H1 (cell line): Measurements from ENCODE around the gene BRD1. TPM values are rescaled to one million over a fixed set of nuclear protein-coding genes. Genes with fewer than 3 reads are reported as not detected.

Source experiments
- CTCF ChIA-PET: fragments of 300-600 bp; sonication (Branson Sonifier 250); formaldehyde crosslinking; loops from one replicate; lab custom pipeline; 2021; ENCODE audit not compliant: partially characterized antibody; lab: Charles Lee
- POLR2A ChIA-PET: fragments of 300-600 bp; sonication (Branson Sonifier 250); formaldehyde crosslinking; loops from one replicate; lab custom pipeline; 2021; ENCODE audit warnings: inconsistent platforms; ENCODE audit not compliant: partially characterized antibody; lab: Charles Lee
- DNase-seq, 2 experiments: peaks; one replicate each; pipeline versions ENCODE4 v3.0.0 to v3.0.0-alpha.2; 2010 to 2022; ENCODE audit warnings: low spot score in 2 of 2, low read depth in 1 of 2, mixed read lengths in 1 of 2
- FAIRE-seq: peaks from 2 replicates; lab custom pipeline; 2011; peaks lifted over from hg19 to GRCh38; lab: Jason Lieb, UNC
- H2AFZ ChIP-seq: 2 replicates; pipeline ENCODE4 v1.8.1; 2012; ENCODE audit warnings: low read length, inconsistent platforms
- H2AK5ac ChIP-seq: 2 replicates; pipeline ENCODE4 v1.6.1; 2013; ENCODE audit warnings: low read depth, low read length
- H2BK120ac ChIP-seq: replicated peaks from 2 replicates; pipeline ENCODE3; 2013; ENCODE audit warnings: low read depth, low read length, inconsistent platforms
- H2BK12ac ChIP-seq: 2 replicates; pipeline ENCODE4 v1.6.1; 2013; ENCODE audit warnings: low read depth, low read length
- H2BK15ac ChIP-seq: 2 replicates; pipeline ENCODE4 v1.6.1; 2013; ENCODE audit warnings: low read length
- H2BK20ac ChIP-seq: 2 replicates; pipeline ENCODE4 v1.6.1; 2013; ENCODE audit warnings: low read length
- H2BK5ac ChIP-seq: 2 replicates; pipeline ENCODE4 v1.6.1; 2013; ENCODE audit warnings: low read depth, low read length
- H3K14ac ChIP-seq: 2 replicates; pipeline ENCODE4 v1.6.1; 2013; ENCODE audit warnings: inconsistent platforms; ENCODE audit not compliant: insufficient read length
- H3K18ac ChIP-seq: 2 replicates; pipeline ENCODE4 v1.6.1; 2013; ENCODE audit warnings: low read length; ENCODE audit errors: extremely low read depth
- H3K23ac ChIP-seq: 2 replicates; pipeline ENCODE4 v1.6.1; 2013; ENCODE audit warnings: inconsistent platforms; ENCODE audit not compliant: insufficient read length
- H3K23me2 ChIP-seq: 2 replicates; pipeline ENCODE4 v1.6.1; 2013; ENCODE audit warnings: low read depth, low read length
- H3K27ac ChIP-seq: 2 replicates; pipeline ENCODE4 v1.6.1; 2011; ENCODE audit warnings: low read depth, low read length, inconsistent platforms
- H3K27me3 ChIP-seq, 4 experiments: replicated peaks in 1 of 4; 1 replicate in 1 of 4; 2 replicates in 3 of 4; pipeline versions ENCODE4 v1.6.1 to v1.8.1; 2011 to 2013; ENCODE audit warnings: low read length in 3 of 4, mild to moderate bottlenecking in 3 of 4, inconsistent platforms in 2 of 4, mixed read lengths in 2 of 4, moderate library complexity in 1 of 4; ENCODE audit not compliant: control insufficient read depth in 3 of 4, insufficient read depth in 3 of 4; ENCODE audit errors: extremely low read depth in 1 of 4
- H3K36me3 ChIP-seq, 4 experiments: 2 replicates each; pipeline versions ENCODE4 v1.6.1 to v1.8.1; 2011 to 2013; ENCODE audit warnings: mild to moderate bottlenecking in 4 of 4, low read length in 3 of 4, moderate library complexity in 2 of 4, control low read depth in 1 of 4, inconsistent platforms in 1 of 4; ENCODE audit not compliant: insufficient read depth in 4 of 4, control insufficient read depth in 2 of 4
- H3K4ac ChIP-seq: replicated peaks from 2 replicates; pipeline ENCODE3; 2013; ENCODE audit warnings: low read length, low read depth, mixed read lengths, inconsistent platforms; ENCODE audit not compliant: insufficient read length
- H3K4me1 ChIP-seq, 4 experiments: replicated peaks in 1 of 4; 1 replicate in 1 of 4; 2 replicates in 3 of 4; pipeline versions ENCODE4 v1.6.1 to v1.8.1; 2011 to 2013; ENCODE audit warnings: low read length in 3 of 4, inconsistent platforms in 2 of 4, mixed read lengths in 1 of 4; ENCODE audit not compliant: insufficient read depth in 4 of 4, control insufficient read depth in 3 of 4
- H3K4me2 ChIP-seq, 2 experiments: 2 replicates each; pipeline versions ENCODE4 v1.6.1 to v1.8.1; 2011 to 2013; ENCODE audit warnings: low read depth in 2 of 2, low read length in 2 of 2, control low read depth in 1 of 2, inconsistent platforms in 1 of 2, mild to moderate bottlenecking in 1 of 2; ENCODE audit not compliant: insufficient read depth in 1 of 2
- H3K4me3 ChIP-seq, 4 experiments: fragments of 200-600, 300-600 bp in 1 of 4; sonication (generic), shearing (Covaris generic), sonication (Bioruptor Twin) in 1 of 4; 2 replicates each; pipeline versions ENCODE4 v1.5.1 to v1.8.1; 2011 to 2016; ENCODE audit warnings: low read length in 4 of 4, low read depth in 3 of 4, control low read depth in 2 of 4, inconsistent platforms in 2 of 4, mild to moderate bottlenecking in 2 of 4, mixed read lengths in 1 of 4, moderate library complexity in 1 of 4; ENCODE audit not compliant: insufficient read depth in 2 of 4; ENCODE audit errors: extremely low read depth in 1 of 4
- H3K56ac ChIP-seq: replicated peaks from 2 replicates; pipeline ENCODE3; 2013; ENCODE audit warnings: low read depth, mild to moderate bottlenecking, mixed read lengths, low read length, inconsistent platforms; ENCODE audit not compliant: insufficient read length
- H3K79me1 ChIP-seq: 2 replicates; pipeline ENCODE4 v1.6.1; 2013; ENCODE audit warnings: low read depth, low read length, control low read depth
- H3K79me2 ChIP-seq, 2 experiments: 2 replicates each; pipeline versions ENCODE4 v1.6.1 to v1.8.1; 2012 to 2013; ENCODE audit warnings: low read length in 2 of 2, mild to moderate bottlenecking in 2 of 2, inconsistent platforms in 1 of 2; ENCODE audit not compliant: insufficient read depth in 2 of 2, control insufficient read depth in 1 of 2
- H3K9ac ChIP-seq, 4 experiments: replicated peaks in 1 of 4; 1 replicate in 1 of 4; 2 replicates in 3 of 4; pipeline versions ENCODE4 v1.6.1 to v1.8.1; 2011 to 2013; ENCODE audit warnings: low read depth in 3 of 4, low read length in 3 of 4, control low read depth in 2 of 4, mild to moderate bottlenecking in 2 of 4, moderate library complexity in 2 of 4, inconsistent platforms in 1 of 4; ENCODE audit errors: extremely low read depth in 1 of 4
- H3K9me3 ChIP-seq, 2 experiments: 2 replicates each; pipeline versions ENCODE4 v1.6.1 to v1.8.1; 2012 to 2013; ENCODE audit warnings: mild to moderate bottlenecking in 2 of 2, moderate library complexity in 2 of 2, control low read depth in 1 of 2, inconsistent platforms in 1 of 2, low read depth in 1 of 2, low read length in 1 of 2, mixed read lengths in 1 of 2; ENCODE audit not compliant: insufficient read depth in 2 of 2
- H4K20me1 ChIP-seq, 2 experiments: replicated peaks in 1 of 2; 2 replicates each; pipeline versions ENCODE3 to v1.8.1; 2011 to 2013; ENCODE audit warnings: inconsistent platforms in 2 of 2, low read length in 2 of 2, mild to moderate bottlenecking in 1 of 2; ENCODE audit not compliant: insufficient read depth in 2 of 2, control insufficient read depth in 1 of 2
- H4K5ac ChIP-seq: 2 replicates; pipeline ENCODE4 v1.6.1; 2013; ENCODE audit warnings: low read length, low read depth, mixed read lengths, inconsistent platforms; ENCODE audit not compliant: insufficient read length
- H4K8ac ChIP-seq: 2 replicates; pipeline ENCODE4 v1.8.0; 2013; ENCODE audit warnings: mild to moderate bottlenecking, moderate library complexity, low read length, inconsistent platforms; ENCODE audit not compliant: insufficient read depth; ENCODE audit errors: extremely low read depth
- H4K91ac ChIP-seq: replicated peaks from 2 replicates; pipeline ENCODE3; 2013; ENCODE audit warnings: low read length, mixed read lengths, inconsistent platforms; ENCODE audit not compliant: insufficient read length
- BACH1 ChIP-seq: IDR thresholded peaks from 2 replicates; pipeline ENCODE4 v1.6.1; 2012; ENCODE audit warnings: low read length, improper control_type of control experiment
- CBX8 ChIP-seq: fragments of 300-800, 300-1000 bp; sonication (generic); IDR thresholded peaks from 2 replicates; pipeline ENCODE4 v1.7.1; 2016; ENCODE audit warnings: low read depth, low read length, borderline replicate concordance
- CEBPB ChIP-seq: IDR thresholded peaks from 2 replicates; pipeline ENCODE4 v1.6.1; 2012; ENCODE audit warnings: low read depth, low read length
- CHD1 ChIP-seq: IDR thresholded peaks from 2 replicates; pipeline ENCODE4 v1.6.1; 2012; ENCODE audit warnings: low read depth, low read length, improper control_type of control experiment
- GABPA ChIP-seq: IDR thresholded peaks from 2 replicates; pipeline ENCODE4 v1.6.1; 2011; ENCODE audit warnings: mild to moderate bottlenecking, low read length, moderate library complexity, borderline replicate concordance; ENCODE audit not compliant: insufficient read depth
- HDAC6 ChIP-seq: IDR thresholded peaks from one replicate; pipeline ENCODE4 v1.7.1; 2012; ENCODE audit warnings: low read depth, mild to moderate bottlenecking, inconsistent platforms, low read length, moderate library complexity
- JUND ChIP-seq: IDR thresholded peaks from 2 replicates; pipeline ENCODE4 v1.6.1; 2011; ENCODE audit warnings: mild to moderate bottlenecking, improper control_type of control experiment, low read length
- RBBP5 ChIP-seq: IDR thresholded peaks from 2 replicates; pipeline ENCODE4 v1.7.1; 2012; ENCODE audit warnings: low read depth, mild to moderate bottlenecking, inconsistent platforms, low read length, moderate library complexity, borderline replicate concordance
- RNF2 ChIP-seq: fragments of 200-900, 300-1000 bp; sonication (generic); IDR thresholded peaks from 2 replicates; pipeline ENCODE4 v1.7.1; 2016; ENCODE audit warnings: borderline replicate concordance, low read depth, mild to moderate bottlenecking, antibody characterized with exemption, low read length; ENCODE audit not compliant: poor library complexity, severe bottlenecking; ENCODE audit errors: missing control alignments
- SP2 ChIP-seq: IDR thresholded peaks from 2 replicates; pipeline ENCODE4 v1.6.1; 2012; ENCODE audit warnings: mild to moderate bottlenecking, low read length, inconsistent platforms
- TAF1 ChIP-seq: IDR thresholded peaks from 2 replicates; pipeline ENCODE4 v1.6.1; 2011; ENCODE audit warnings: mild to moderate bottlenecking, low read depth, low read length
- ZNF274 ChIP-seq: IDR thresholded peaks from 2 replicates; pipeline ENCODE4 v1.7.0; 2012; ENCODE audit warnings: low read length, borderline replicate concordance; ENCODE audit errors: extremely low read depth
- WGBS, 2 experiments: shearing (Covaris generic) in 1 of 2; methylation state at CpG; one replicate each; pipeline versions ENCODE4 v1.1.6 to v1.1.7; 2013 to 2015; ENCODE audit warnings: low lambda C conversion rate in 2 of 2, mixed read lengths in 2 of 2, inconsistent platforms in 1 of 2, low coverage in 1 of 2, missing lambda C conversion rate in 1 of 2; ENCODE audit not compliant: insufficient replicate concordance in 2 of 2, insufficient coverage in 1 of 2, insufficient read length in 1 of 2; ENCODE audit errors: extremely low coverage in 1 of 2, missing lambda C conversion rate in 1 of 2; 5-methylcytosine and 5-hydroxymethylcytosine counted together
- polyA plus RNA-seq, 7 experiments: library from polyadenylated mRNA; depleted of rRNA in 3 of 7; stranded (reverse) in 5 of 7; unstranded in 2 of 7; fragments of >200 nt in 5 of 7; fragments of 200-250 nt in 2 of 7; gene quantifications; 1 replicate in 5 of 7; 2 replicates in 1 of 7; 4 replicates in 1 of 7; pipeline versions ENCODE4 v1.2.1 to v1.2.3, GENCODE V29; 2011 to 2013; ENCODE audit warnings: missing spikeins in 2 of 7, mixed read lengths in 2 of 7
- total RNA-seq: library from RNA; stranded (reverse); fragmentation: NEBNext Ultra II Directional; extraction: Animal tissue kit (Norgen Biotek cat#: 25700); gene quantifications from 2 replicates; pipeline ENCODE4 v1.2.1, GENCODE V29; 2021
- TF ChIP-seq, protein P1 (sequence below): IDR thresholded peaks from 2 replicates; pipeline ENCODE4 v1.6.1; 2011; ENCODE audit warnings: low read depth, mild to moderate bottlenecking, low read length; ENCODE audit not compliant: insufficient read depth
- TF ChIP-seq, protein P2 (sequence below): IDR thresholded peaks from 2 replicates; pipeline ENCODE4 v1.6.1; 2012; ENCODE audit warnings: inconsistent platforms

BRD1 gene
- total and polyA plus RNA-seq, 2 of the 8 experiments (the other 6 are each of a cell fraction or from before 2014, with no cell fraction given): 6.8 to 34.0 TPM

DNA sequence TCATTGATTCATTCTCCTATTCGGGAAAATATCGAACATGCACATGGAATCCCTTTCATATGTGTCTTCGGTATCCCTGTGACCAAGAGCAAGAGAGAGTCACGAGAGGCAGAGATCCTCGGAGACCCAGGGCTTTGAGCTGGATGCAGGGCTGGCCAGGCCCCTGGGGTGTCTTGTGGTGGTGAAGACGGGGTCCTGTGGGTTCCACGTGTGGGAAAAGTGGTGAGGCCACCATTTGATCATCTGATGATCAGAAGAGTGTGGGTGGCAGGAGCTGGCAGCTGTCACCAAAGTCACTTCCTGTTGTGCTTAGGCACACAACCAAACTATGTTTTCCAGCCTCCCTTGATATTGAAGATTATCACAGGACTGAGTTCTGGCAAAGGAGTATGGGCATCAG lies 94.0 kb downstream of the BRD1 start:
- Histone ChIP-seq H4K20me1 (no peaks in the 10 kb centered on the region), H2BK20ac (no peak overlapping the region), H2BK12ac (no peak overlapping the region), H3K9ac (no peak overlapping the region), H2BK15ac (no peak overlapping the region), H3K14ac (no peak overlapping the region), H3K9me3 (no peaks in the 10 kb centered on the region), H3K4me2 (no peak overlapping the region), H2AFZ (no peak overlapping the region), H4K8ac (no peak overlapping the region), H3K27me3 (peaks cover 0 to 2% (median 0%) of the 10 kb centered on the region in 4 experiments; a peak in 2 of 7 replicates), H3K4me1 (no peaks in the 10 kb centered on the region), H3K4ac (no peak overlapping the region), H2BK120ac (no peak overlapping the region), H3K27ac (no peak overlapping the region), H2BK5ac (no peak overlapping the region), H4K91ac (no peak overlapping the region), H3K23ac (no peak overlapping the region), H4K5ac (no peak overlapping the region), H3K23me2 (no peaks in the 10 kb centered on the region), H3K79me2 (no peaks in the 10 kb centered on the region), H2AK5ac (no peak overlapping the region), H3K56ac (no peak overlapping the region), H3K4me3 (no peak overlapping the region), H3K18ac (no peak overlapping the region), H3K36me3 (no peaks in the 10 kb centered on the region), H3K79me1 (no peaks in the 10 kb centered on the region)
- no peak for FAIRE-seq
- TF ChIP-seq ZNF274: no peak
- TF ChIP-seq, protein P1, sequence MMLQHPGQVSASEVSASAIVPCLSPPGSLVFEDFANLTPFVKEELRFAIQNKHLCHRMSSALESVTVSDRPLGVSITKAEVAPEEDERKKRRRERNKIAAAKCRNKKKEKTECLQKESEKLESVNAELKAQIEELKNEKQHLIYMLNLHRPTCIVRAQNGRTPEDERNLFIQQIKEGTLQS: no peak
- no peak for TF ChIP-seq TAF1
- TF ChIP-seq JUND: no peak
- TF ChIP-seq RBBP5: no peak
- no peak for TF ChIP-seq CBX8
- no peak for TF ChIP-seq SP2
- TF ChIP-seq CHD1: no peak
- TF ChIP-seq HDAC6: no peak
- no peak for TF ChIP-seq CEBPB
- TF ChIP-seq, protein P2, sequence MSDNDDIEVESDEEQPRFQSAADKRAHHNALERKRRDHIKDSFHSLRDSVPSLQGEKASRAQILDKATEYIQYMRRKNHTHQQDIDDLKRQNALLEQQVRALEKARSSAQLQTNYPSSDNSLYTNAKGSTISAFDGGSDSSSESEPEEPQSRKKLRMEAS: no peak
- TF ChIP-seq GABPA: no peak
- no peak for TF ChIP-seq BACH1
- no peak for TF ChIP-seq RNF2
- CTCF ChIA-PET: no interaction called here
- POLR2A ChIA-PET: no interaction called here
- no peak for DNase-seq
- WGBS, 2 experiments: 84% methylated on average over 7 of the region's 7 CpGs; no CpG with 5 or more reads in 1 of the 2 experiments
